ENCODE measurements around the gene PNRC1.

DNA sequence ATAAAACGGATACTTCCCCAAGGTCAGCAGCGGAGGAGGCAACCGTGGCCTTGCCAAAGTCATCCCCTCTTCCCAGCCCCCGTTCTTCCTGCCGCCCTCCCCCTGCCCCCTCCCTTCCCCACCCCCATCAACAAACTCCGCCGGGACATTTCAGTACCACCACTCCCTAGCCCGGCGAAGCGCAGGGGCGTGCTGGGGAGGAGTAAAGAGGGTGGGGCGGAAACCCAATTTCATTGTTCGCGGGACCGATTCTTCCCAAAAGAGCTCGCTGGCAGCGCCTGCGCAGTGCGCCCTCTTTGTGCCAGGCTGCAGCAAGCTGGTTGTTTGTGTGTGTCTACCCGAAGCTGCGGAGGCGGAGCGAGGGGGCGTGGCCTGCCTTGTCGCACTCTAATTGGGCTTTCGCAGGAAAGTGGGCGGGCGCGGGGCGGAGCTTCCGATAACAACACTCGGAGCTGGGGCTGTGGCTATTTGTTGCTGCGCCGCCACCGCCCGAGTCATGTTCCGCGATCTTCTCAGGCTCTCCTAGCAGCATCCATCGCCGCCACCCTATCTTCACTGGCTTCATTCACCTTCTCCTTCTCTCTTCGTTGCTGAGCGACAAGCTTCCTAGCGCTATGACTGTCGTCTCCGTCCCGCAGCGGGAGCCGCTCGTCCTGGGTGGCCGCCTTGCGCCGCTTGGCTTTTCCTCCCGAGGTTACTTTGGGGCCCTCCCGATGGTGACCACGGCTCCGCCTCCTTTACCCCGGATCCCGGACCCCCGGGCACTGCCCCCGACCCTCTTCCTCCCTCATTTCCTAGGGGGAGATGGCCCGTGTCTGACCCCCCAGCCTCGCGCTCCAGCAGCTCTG lies at the start of gene PNRC1:
- TF ChIP-seq FOXM1 (IDR thresholded peaks at IDR 0.05; ENCODE audit: low read depth) = no peak
- TF ChIP-seq SIN3A (IDR thresholded peaks at IDR 0.05; ENCODE audit: borderline replicate concordance, low read depth, low read length) = peak; percentile 88; the same call in 1 of the 2 replicates
- no peak for TF ChIP-seq CHD2 (IDR thresholded peaks at IDR 0.05; ENCODE audit: low read length, partially characterized antibody)
- TF ChIP-seq, protein P1, sequence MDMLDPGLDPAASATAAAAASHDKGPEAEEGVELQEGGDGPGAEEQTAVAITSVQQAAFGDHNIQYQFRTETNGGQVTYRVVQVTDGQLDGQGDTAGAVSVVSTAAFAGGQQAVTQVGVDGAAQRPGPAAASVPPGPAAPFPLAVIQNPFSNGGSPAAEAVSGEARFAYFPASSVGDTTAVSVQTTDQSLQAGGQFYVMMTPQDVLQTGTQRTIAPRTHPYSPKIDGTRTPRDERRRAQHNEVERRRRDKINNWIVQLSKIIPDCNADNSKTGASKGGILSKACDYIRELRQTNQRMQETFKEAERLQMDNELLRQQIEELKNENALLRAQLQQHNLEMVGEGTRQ (IDR thresholded peaks at IDR 0.05; ENCODE audit: borderline replicate concordance, low read depth, low read length) = no peak
- TF ChIP-seq REST (IDR thresholded peaks at IDR 0.05; ENCODE audit: low read depth, low read length) = no peak
- no peak for TF ChIP-seq CTCF (IDR thresholded peaks at IDR 0.05)
